NT2/D1 (cell line): Measurements from ENCODE around the gene CDH20.

Experiments used
- DNase-seq: peaks from one replicate; pipeline ENCODE4 v3.0.0-alpha.2; 2011; ENCODE audit warnings: low read depth, low spot score
- H3K27me3 ChIP-seq: 2 replicates; pipeline ENCODE4 v1.6.0; 2011; ENCODE audit warnings: mild to moderate bottlenecking; ENCODE audit not compliant: insufficient read length, insufficient read depth
- H3K36me3 ChIP-seq: 2 replicates; pipeline ENCODE4 v1.6.1; 2011; ENCODE audit warnings: mild to moderate bottlenecking, low read length, mixed read lengths; ENCODE audit not compliant: insufficient read depth, insufficient read length
- H3K4me1 ChIP-seq: 2 replicates; pipeline ENCODE4 v1.5.1; 2011; ENCODE audit not compliant: insufficient read depth, insufficient read length
- H3K4me3 ChIP-seq: 2 replicates; pipeline ENCODE4 v1.5.1; 2011; ENCODE audit warnings: low read depth; ENCODE audit not compliant: insufficient read length
- H3K9ac ChIP-seq: 2 replicates; pipeline ENCODE4 v1.6.0; 2011; ENCODE audit warnings: low read depth; ENCODE audit not compliant: insufficient read length
- H3K9me3 ChIP-seq: 2 replicates; pipeline ENCODE4 v1.5.1; 2011; ENCODE audit warnings: mild to moderate bottlenecking, low read length; ENCODE audit not compliant: insufficient read depth
- SUZ12 ChIP-seq: IDR thresholded peaks from 2 replicates; pipeline ENCODE4 v1.6.1; 2011; ENCODE audit not compliant: insufficient read length, insufficient read depth; ENCODE audit errors: extremely low read depth
- YY1 ChIP-seq: IDR thresholded peaks from 2 replicates; pipeline ENCODE4 v1.6.1; 2011; ENCODE audit not compliant: insufficient read length, insufficient read depth
- ZNF274 ChIP-seq: IDR thresholded peaks from 2 replicates; pipeline ENCODE4 v1.6.1; 2011; ENCODE audit warnings: mild to moderate bottlenecking, low read depth, low read length

Gene CDH20

DNA sequence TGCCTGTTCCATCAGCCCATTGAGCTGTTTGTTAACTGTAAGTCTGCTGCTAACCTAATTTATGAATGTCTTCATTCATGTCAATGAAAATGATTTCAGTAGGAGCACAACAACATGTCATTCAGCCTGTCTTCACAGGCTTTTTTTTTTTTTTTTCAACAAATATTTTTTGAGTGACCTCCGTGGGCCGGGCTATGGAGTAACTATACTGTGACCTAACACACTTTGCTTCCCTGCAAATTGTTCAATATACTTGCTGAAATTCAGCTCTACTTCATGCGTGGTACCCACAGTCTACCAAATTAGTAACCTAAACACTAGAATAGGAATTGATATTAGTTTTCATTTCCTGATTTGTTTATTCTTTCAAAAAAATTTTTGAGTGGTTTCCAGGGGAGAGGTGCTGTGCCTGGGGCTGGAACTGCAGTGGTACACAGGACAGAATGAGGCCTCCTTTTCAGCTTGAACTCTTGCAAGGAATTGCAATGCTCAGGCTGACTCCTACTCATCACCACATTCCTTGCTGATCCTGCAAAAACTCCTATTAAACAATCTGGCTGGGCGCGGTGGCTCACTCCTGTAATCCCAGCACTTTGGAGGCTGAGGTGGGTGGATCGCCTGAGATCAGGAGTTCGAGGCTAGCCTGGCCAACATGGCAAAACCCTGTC lies 87.1 kb downstream of the CDH20 start:
- TF ChIP-seq SUZ12 (no peak), ZNF274 (no peak), YY1 (no peak)
- H3K4me3 ChIP-seq: no peak overlapping the region
- no peak overlapping the region for H3K9ac ChIP-seq
- no peak for DNase-seq
- no peaks in the 10 kb centered on the region for H3K27me3 ChIP-seq
- H3K36me3 ChIP-seq: no peaks in the 10 kb centered on the region
- H3K9me3 ChIP-seq: no peaks in the 10 kb centered on the region
- H3K4me1 ChIP-seq: no peaks in the 10 kb centered on the region

DNA sequence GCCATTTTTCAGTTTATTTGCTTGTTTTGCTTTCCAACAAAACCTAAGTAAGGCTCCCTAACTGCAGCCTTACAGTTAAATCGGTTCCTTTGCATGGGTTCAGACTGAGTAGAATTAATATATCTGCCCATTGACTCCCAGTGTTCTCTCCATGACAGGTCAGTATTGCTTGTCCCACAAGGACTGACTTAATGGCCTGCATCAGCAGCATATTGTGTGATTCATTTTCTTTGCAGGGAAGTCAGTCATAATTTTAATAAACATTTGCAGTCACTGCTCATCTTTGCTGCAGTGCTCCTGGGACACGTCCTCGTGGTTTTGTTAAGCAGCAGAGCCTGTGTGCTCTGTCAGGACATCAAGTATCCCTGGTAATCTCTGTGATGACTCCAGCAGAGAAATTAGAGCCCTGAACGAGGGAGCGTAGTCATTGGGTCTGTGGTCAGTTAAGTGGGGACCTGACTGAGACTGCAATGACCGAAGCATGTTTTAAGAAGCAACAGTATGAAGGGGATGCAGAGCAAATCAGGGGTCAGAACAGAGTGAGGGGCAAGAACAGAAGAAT lies 93.3 kb downstream of the CDH20 start:
- DNase-seq: no peak
- H3K36me3 ChIP-seq: no peaks in the 10 kb centered on the region
- no peak overlapping the region for H3K9ac ChIP-seq
- no peaks in the 10 kb centered on the region for H3K27me3 ChIP-seq
- no peak for TF ChIP-seq SUZ12
- no peak for TF ChIP-seq YY1
- TF ChIP-seq ZNF274: no peak
- H3K9me3 ChIP-seq: no peaks in the 10 kb centered on the region
- no peaks in the 10 kb centered on the region for H3K4me1 ChIP-seq
- H3K4me3 ChIP-seq: no peak overlapping the region

DNA sequence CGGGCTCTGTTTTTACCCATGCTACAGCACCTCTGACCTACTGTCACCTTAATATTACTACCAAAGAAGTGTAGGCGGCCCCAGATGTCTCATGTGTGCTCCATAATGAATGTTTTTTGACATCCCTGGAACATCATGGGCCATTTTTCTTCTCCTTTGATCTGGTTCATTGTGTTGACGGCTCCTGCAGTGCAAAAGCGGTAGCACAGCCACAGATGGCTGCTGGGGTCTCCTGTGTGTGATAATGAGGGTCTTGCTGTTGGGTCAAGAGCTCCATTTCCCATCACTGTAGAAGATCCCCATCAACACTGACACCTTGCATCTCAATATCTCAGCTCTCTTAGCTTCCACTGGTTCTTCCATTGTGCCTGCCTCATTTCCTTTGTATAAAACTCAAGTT lies 95.0 kb downstream of the CDH20 start:
- no peak overlapping the region for H3K9ac ChIP-seq
- H3K4me3 ChIP-seq: no peak overlapping the region
- DNase-seq: no peak
- no peaks in the 10 kb centered on the region for H3K4me1 ChIP-seq
- H3K36me3 ChIP-seq: no peaks in the 10 kb centered on the region
- H3K9me3 ChIP-seq: no peaks in the 10 kb centered on the region
- H3K27me3 ChIP-seq: no peaks in the 10 kb centered on the region
- TF ChIP-seq ZNF274 (no peak), SUZ12 (no peak), YY1 (no peak)

DNA sequence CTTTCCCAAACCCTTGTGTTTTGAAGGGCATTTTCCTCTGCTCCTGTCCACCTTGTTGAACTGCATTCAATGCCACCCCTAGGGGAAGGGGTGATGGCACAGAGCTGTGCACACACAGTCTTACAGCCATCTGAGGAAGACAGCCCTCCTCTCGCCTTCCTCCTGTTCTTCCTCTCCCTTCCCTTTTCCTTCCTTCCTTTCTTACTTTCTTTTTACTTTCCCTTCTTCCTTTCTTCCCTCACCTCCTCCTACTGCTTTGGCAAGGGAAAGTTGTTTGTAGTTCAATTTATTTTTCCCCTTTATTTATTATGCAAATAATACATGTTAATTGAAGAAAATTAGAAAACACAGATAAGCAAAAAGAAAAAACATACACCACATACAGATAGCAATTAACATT lies 99.4 kb downstream of the CDH20 start:
- no peak for DNase-seq
- Histone ChIP-seq H3K9me3 (no peaks in the 10 kb centered on the region), H3K4me1 (no peaks in the 10 kb centered on the region), H3K9ac (no peak overlapping the region), H3K4me3 (no peak overlapping the region), H3K36me3 (no peaks in the 10 kb centered on the region), H3K27me3 (no peaks in the 10 kb centered on the region)
- TF ChIP-seq ZNF274 (no peak), SUZ12 (no peak), YY1 (no peak)

DNA sequence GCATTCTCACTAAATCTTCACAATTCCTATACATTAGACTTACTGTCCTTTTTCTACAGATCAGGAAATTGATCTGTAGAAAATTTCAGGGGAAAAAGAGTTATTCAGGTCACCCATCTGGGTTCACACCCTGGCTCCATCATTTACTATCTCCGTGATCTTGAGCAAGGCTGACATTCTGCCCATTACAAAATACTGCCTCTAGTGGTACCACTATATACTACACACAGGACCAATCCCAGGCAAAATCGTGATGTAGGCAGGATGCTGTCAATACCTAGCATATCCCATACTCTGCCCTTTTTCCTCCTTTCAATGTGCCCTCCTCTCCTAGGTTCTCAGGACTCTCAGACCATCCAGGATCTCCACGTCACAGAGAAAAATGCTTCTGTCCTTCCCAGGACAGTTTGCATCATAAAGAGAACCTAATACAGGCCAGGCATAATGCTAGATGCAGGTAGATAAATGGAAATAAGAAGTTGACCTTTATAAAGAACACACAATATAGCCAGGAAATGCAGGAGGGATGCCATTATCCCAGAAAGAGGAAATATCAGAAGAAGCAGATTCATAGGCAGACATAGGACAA lies 101.9 kb downstream of the CDH20 start:
- TF ChIP-seq YY1 (no peak), ZNF274 (no peak), SUZ12 (no peak)

DNA sequence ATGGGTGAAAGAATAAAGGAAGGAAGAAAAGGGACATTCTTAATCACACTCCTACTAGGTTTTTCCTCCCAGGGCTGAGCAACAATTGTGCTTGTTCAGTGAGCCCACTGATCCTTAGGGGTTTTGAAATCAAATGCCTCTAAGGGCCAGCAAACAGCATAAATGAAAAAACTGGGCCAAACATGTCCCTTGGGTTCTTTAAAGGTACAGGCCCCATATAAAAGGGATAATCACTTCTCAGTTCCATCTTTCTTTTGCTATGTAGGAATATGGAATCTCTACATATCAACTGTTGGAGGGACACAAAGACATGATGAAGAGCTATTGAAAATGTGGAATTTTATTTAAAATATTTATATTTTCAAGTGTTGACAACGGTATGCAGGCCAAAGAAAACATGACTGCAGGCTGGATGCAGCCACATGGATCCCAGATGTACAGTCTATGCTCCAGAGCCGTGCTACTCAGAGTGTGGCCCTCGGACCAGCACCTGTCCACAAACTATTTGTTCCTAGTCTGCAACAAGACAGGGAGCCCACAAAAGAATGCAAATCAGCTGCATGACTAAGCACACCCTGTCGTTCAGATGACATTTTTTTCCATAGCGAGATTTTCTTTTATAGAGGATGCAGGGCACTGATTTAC lies 110.0 kb downstream of the CDH20 start:
- H3K4me3 ChIP-seq: no peak overlapping the region
- H3K9me3 ChIP-seq: no peaks in the 10 kb centered on the region
- no peak overlapping the region for H3K9ac ChIP-seq
- no peak for TF ChIP-seq YY1
- no peak for TF ChIP-seq SUZ12
- TF ChIP-seq ZNF274: no peak
- H3K27me3 ChIP-seq: no peaks in the 10 kb centered on the region
- H3K36me3 ChIP-seq: no peaks in the 10 kb centered on the region
- no peaks in the 10 kb centered on the region for H3K4me1 ChIP-seq
- no peak for DNase-seq

More for the DNA sequence above, 101.9 kb downstream of the CDH20 start:
- Histone ChIP-seq H3K9ac (no peak overlapping the region), H3K36me3 (no peaks in the 10 kb centered on the region), H3K27me3 (no peaks in the 10 kb centered on the region), H3K4me3 (no peak overlapping the region), H3K9me3 (no peaks in the 10 kb centered on the region), H3K4me1 (no peaks in the 10 kb centered on the region)
- DNase-seq: peak; percentile 3

DNA sequence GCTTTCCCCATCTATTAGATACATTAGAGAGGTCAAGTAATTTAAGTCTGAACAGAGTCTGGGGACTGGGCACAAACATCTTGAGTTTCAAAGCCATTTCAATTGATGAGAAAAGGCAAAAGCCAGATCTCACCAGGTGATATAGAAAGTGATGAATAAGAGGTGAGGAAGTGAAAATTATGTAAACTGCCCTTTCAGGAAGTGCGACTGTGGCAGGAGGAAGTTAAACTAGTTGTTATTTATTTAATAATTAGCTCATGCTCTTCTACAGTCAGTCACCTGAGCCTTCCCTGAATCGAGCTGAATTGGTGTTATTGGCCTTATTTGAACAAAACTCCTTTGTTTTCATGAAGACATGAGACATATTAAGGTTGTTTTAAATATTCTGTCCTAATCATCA lies 115.1 kb downstream of the CDH20 start:
- no peak for DNase-seq
- no peaks in the 10 kb centered on the region for H3K4me1 ChIP-seq
- no peaks in the 10 kb centered on the region for H3K27me3 ChIP-seq
- H3K36me3 ChIP-seq: no peaks in the 10 kb centered on the region
- H3K9ac ChIP-seq: no peak overlapping the region
- H3K4me3 ChIP-seq: no peak overlapping the region
- TF ChIP-seq SUZ12: no peak
- TF ChIP-seq YY1: no peak
- no peak for TF ChIP-seq ZNF274
- H3K9me3 ChIP-seq: no peaks in the 10 kb centered on the region
